Neural crest cell (in vitro differentiated cells): ENCODE measurements around the gene TMEM138. TPM values are rescaled to one million over a fixed set of nuclear protein-coding genes. Genes with fewer than 3 reads are reported as not detected.
"Not testable (repeated sequence)": the region's sequence is repeated elsewhere in the genome, so short reads cannot be mapped to it uniquely, and the experiment has no call there.

ENCODE experiments used
- DNase-seq: peaks from one replicate; pipeline ENCODE4 v3.0.0; 2021; ENCODE audit warnings: low read depth, mixed read lengths, low spot score
- H3K27ac Mint-ChIP-seq: one replicate; pipeline ENCODE4 v1.8.0; 2021; ENCODE audit warnings: mild to moderate bottlenecking, mixed read lengths; ENCODE audit not compliant: unreplicated experiment
- H3K27me3 Mint-ChIP-seq: 2 replicates; pipeline ENCODE4 v1.8.0; 2021; ENCODE audit warnings: low read depth, mild to moderate bottlenecking, mixed read lengths
- H3K36me3 Mint-ChIP-seq: 2 replicates; pipeline ENCODE4 v1.8.0; 2021; ENCODE audit warnings: low read depth, mild to moderate bottlenecking, mixed read lengths
- H3K4me1 Mint-ChIP-seq: 2 replicates; pipeline ENCODE4 v1.8.0; 2021; ENCODE audit warnings: mixed read lengths
- H3K4me3 Mint-ChIP-seq: one replicate; pipeline ENCODE4 v1.8.0; 2021; ENCODE audit warnings: mild to moderate bottlenecking, mixed read lengths
- H3K9me3 Mint-ChIP-seq: 2 replicates; pipeline ENCODE4 v1.8.0; 2021; ENCODE audit warnings: mixed read lengths
- total RNA-seq: library from RNA; stranded (reverse); gene quantifications from 2 replicates; pipeline ENCODE4 v1.2.1, GENCODE V29; 2021
- TF ChIP-seq, protein P1 (sequence below): fragments of 200-600 bp; sonication (generic); conservative IDR thresholded peaks from 2 replicates; pipeline ENCODE4 v1.5.0; 2021; ENCODE audit warnings: antibody characterized with exemption, mild to moderate bottlenecking

TMEM138 gene
- total RNA-seq, 1 donor from 2014 or later: 47.8 TPM

DNA sequence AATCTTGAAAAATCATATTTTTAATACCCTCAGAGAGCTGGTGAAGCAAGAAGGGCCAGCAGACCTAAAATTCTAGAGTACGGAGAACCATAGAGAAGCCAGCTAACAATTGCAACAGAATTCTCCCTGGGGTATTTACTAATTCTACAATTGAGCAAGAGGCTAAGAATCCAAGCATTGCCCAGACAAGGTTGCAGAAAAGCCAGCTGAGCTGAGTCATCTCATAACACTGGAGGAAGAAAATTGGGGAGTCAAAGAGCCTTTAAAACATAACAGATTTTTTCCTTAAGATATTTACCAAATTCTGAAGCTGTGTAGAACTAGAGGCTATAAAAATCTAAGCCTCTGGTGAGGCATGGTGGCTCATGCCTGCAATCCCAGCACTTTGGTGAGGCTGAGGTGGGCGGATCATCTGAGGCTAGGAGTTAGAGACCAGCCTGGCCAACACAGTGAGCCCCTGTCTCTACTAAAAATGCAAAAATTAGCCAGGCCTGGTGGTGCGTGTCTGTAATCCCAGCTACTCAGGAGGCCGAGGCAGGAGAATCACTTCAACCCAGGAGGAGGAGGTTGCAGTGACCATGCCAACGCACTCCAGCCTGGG is 16.6 kb downstream of the TMEM138 start:
- no peaks in the 10 kb centered on the region for H3K4me1 Mint-ChIP-seq
- no peak for DNase-seq
- TF ChIP-seq, protein P1, sequence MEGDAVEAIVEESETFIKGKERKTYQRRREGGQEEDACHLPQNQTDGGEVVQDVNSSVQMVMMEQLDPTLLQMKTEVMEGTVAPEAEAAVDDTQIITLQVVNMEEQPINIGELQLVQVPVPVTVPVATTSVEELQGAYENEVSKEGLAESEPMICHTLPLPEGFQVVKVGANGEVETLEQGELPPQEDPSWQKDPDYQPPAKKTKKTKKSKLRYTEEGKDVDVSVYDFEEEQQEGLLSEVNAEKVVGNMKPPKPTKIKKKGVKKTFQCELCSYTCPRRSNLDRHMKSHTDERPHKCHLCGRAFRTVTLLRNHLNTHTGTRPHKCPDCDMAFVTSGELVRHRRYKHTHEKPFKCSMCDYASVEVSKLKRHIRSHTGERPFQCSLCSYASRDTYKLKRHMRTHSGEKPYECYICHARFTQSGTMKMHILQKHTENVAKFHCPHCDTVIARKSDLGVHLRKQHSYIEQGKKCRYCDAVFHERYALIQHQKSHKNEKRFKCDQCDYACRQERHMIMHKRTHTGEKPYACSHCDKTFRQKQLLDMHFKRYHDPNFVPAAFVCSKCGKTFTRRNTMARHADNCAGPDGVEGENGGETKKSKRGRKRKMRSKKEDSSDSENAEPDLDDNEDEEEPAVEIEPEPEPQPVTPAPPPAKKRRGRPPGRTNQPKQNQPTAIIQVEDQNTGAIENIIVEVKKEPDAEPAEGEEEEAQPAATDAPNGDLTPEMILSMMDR: no peak
- H3K36me3 Mint-ChIP-seq: peaks cover 19% of the 10 kb centered on the region
- H3K4me3 Mint-ChIP-seq: no peak overlapping the region
- H3K9me3 Mint-ChIP-seq: no peaks in the 10 kb centered on the region
- H3K27ac Mint-ChIP-seq: no peak overlapping the region
- H3K27me3 Mint-ChIP-seq: no peaks in the 10 kb centered on the region

DNA sequence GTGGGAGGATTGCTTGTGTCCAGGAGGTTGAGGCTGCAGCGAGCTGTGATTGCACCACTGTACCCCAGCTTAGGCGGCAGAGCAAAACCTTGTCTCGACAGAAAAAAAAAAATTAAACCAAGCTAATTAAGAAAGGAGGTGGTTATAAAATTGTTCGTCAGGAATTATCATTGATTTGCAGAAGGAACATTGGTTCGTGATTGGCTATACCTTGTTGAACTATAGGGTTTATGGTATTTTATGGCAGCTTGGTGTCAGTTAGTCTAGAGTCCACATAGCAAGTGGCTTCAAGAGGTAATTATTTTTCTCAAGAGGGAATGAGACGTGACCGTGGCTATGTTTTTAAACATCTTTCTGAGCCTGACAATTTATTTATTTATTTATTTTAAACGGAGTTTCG is 18.7 kb downstream of the TMEM138 start:
- TF ChIP-seq, protein P1: no peak
- Mint-ChIP-seq H3K4me3 (no peak overlapping the region), H3K27me3 (no peaks in the 10 kb centered on the region), H3K36me3 (peaks cover 15% of the 10 kb centered on the region), H3K27ac (no peak overlapping the region), H3K9me3 (no peaks in the 10 kb centered on the region), H3K4me1 (peaks cover 9% of the 10 kb centered on the region)
- no peak for DNase-seq

DNA sequence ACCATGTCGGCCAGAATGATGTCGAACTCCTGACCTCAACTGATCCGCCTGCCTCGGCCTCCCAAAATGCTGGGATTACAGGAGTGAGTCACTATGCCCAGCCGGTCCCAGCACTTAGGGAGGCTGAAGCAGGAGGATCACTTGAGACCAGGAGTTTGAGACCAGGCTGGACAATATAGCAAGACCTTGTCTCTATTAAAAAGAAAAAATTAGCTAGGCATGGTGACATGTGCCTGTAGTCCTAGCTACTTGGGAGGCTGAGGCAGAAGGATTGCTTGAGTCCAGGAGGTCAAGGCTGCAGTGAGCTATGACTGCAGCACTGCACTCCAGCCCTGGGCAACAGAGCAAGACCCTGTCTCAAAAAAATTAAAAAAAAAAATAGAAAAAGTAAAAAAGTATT is 21.7 kb downstream of the TMEM138 start:
- DNase-seq, H3K4me1 Mint-ChIP-seq, H3K27ac Mint-ChIP-seq, H3K27me3 Mint-ChIP-seq, H3K36me3 Mint-ChIP-seq, H3K9me3 Mint-ChIP-seq, H3K4me3 Mint-ChIP-seq: not testable (repeated sequence)

DNA sequence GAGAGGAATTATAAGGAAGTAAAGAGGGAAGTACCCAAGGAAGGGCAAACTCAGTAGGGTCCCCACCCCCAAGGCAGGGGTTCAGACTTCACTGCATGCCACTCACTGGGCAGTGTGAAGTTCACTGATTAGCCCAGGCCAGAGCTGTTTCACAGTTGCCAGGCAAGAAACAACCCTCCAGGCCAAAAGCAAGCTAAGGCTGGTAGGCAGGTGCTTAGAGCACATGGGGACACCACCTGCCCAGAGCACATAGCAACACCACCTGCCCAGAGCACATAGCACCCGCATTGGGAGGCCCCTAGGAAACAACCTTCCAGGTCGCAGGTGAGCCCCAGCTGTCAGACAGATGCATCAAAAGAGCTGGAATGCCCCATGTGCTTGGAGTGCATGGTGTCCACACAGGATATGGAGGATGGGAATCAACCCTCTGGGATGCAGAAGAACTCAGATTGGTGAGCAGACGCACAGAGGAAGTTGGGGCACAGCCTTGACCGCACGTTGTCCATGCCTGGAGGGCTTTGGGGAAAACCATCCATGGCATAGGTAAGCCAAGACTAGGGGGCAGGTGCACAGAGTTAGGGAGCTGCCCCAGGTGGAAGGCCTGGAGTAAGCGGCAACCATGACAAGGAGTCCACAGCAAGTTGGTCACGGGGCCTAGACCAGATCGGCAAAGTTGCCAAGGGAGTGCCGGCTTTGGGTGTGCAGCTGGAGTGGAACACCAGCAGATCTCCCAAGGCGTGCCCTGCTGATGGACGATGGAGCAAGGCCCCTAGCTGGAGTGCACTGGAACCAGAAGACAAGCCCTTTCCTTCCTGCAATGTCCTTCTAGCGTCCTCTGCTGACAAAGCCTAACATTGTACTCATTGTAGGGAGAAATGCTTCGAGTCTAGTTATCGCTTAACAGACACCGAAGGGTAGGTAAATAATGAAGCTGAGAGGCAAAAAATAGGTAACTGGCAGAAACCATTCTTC is 22.4 kb downstream of the TMEM138 start:
- Mint-ChIP-seq H3K36me3 (peaks cover 3% of the 10 kb centered on the region), H3K27ac (no peak overlapping the region), H3K9me3 (peaks cover 1% of the 10 kb centered on the region), H3K27me3 (no peaks in the 10 kb centered on the region), H3K4me1 (peaks cover 9% of the 10 kb centered on the region), H3K4me3 (no peak overlapping the region)
- no peak for DNase-seq
- TF ChIP-seq, protein P1: no peak

DNA sequence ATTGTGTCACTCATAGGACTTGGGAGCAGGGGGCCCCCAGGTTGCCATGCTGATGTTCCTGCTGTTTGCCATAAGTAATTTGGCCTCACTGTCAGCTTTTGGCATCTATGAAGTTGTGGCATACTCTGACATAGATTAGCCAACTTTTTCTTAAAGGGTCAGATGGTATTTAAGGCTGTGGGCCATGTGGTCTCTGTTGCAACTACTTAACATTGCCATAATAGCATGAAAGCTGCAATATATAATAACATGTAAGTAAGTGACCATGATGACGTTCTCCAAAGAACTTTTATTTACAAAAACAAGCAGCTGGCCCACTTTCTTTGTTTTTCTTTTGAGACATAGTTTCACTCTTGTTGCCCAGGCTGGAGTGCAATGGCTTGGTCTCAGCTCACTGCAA is 28.0 kb downstream of the TMEM138 start:
- H3K9me3 Mint-ChIP-seq: peaks cover 7% of the 10 kb centered on the region
- no peak overlapping the region for H3K27ac Mint-ChIP-seq
- TF ChIP-seq, protein P1: no peak
- H3K36me3 Mint-ChIP-seq: peaks cover 9% of the 10 kb centered on the region
- H3K27me3 Mint-ChIP-seq: no peaks in the 10 kb centered on the region
- peak overlapping the region; percentile 31 for H3K4me3 Mint-ChIP-seq
- peaks cover 28% of the 10 kb centered on the region for H3K4me1 Mint-ChIP-seq
- DNase-seq: no peak
